OCI-LY7 (cell line): ENCODE data around the gene SAMMSON.

Experiments
- EZH2phosphoT487 ChIP-seq: fragments of 200-600 bp; sonication (generic); IDR thresholded peaks from 2 replicates; pipeline ENCODE4 v1.6.1; 2018; ENCODE audit warnings: low read depth, borderline replicate concordance, mild to moderate bottlenecking, mixed run types, antibody characterized with exemption, low read length, moderate library complexity, mixed read lengths
- TF ChIP-seq, protein P1 (sequence below): fragments of 200-600 bp; sonication (generic); conservative IDR thresholded peaks from 2 replicates; pipeline ENCODE4 v1.5.1; 2014; ENCODE audit warnings: mild to moderate bottlenecking, antibody characterized with exemption, low read length, moderate library complexity, mixed read lengths

- TF ChIP-seq, protein P1, sequence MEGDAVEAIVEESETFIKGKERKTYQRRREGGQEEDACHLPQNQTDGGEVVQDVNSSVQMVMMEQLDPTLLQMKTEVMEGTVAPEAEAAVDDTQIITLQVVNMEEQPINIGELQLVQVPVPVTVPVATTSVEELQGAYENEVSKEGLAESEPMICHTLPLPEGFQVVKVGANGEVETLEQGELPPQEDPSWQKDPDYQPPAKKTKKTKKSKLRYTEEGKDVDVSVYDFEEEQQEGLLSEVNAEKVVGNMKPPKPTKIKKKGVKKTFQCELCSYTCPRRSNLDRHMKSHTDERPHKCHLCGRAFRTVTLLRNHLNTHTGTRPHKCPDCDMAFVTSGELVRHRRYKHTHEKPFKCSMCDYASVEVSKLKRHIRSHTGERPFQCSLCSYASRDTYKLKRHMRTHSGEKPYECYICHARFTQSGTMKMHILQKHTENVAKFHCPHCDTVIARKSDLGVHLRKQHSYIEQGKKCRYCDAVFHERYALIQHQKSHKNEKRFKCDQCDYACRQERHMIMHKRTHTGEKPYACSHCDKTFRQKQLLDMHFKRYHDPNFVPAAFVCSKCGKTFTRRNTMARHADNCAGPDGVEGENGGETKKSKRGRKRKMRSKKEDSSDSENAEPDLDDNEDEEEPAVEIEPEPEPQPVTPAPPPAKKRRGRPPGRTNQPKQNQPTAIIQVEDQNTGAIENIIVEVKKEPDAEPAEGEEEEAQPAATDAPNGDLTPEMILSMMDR: no peak
- no peak for TF ChIP-seq EZH2phosphoT487
Measured at GRCh38 chr3:70112751-70113150, 113.2 kb downstream of the SAMMSON start.
